C4-2B (cell line): ENCODE results near the gene MMP10.

Source experiments
- CTCF ChIP-seq: fragments of 450-650 bp; conservative IDR thresholded peaks from 2 replicates; pipeline ENCODE4 v1.5.1; 2017; ENCODE audit warnings: mild to moderate bottlenecking
- ZFX ChIP-seq: fragments of 450-650 bp; IDR thresholded peaks from 2 replicates; pipeline ENCODE4 v1.6.1; 2017

GRCh38 chr11:102767800-102768199 is 12.6 kb downstream of the MMP10 start:
- TF ChIP-seq CTCF (no peak), ZFX (no peak)
